Natural killer cell (primary cell): ENCODE data around the gene PNMA6E. TPM values are rescaled to one million over a fixed set of nuclear protein-coding genes. Genes with fewer than 3 reads are reported as not detected.

Experiments
- ATAC-seq, 3 donors: fragments of 150-1000 bp in 2 of 3; fragments of 200-7000 bp in 1 of 3; cut with Tn5 transposase; 1 replicate in 1 of 3; 2 replicates in 2 of 3; pipeline ENCODE4 v1.10.0; 2021; ENCODE audit warnings: mild to moderate bottlenecking in 2 of 3, moderate library complexity in 2 of 3
- DNase-seq, 2 donors: peaks; one replicate each; pipeline versions ENCODE4 v3.0.0 to v3.0.0-alpha.2; 2013 to 2021; ENCODE audit warnings: mixed read lengths in 1 of 2
- H3K27ac ChIP-seq: one replicate; pipeline ENCODE4 v1.5.1; 2013; ENCODE audit warnings: mild to moderate bottlenecking, low read length
- H3K27me3 ChIP-seq: one replicate; pipeline ENCODE4 v1.6.1; 2013; ENCODE audit warnings: low read length; ENCODE audit not compliant: control insufficient read depth, insufficient read depth
- H3K36me3 ChIP-seq: one replicate; pipeline ENCODE4 v1.6.1; 2013; ENCODE audit warnings: low read length; ENCODE audit not compliant: control insufficient read depth, insufficient read depth
- H3K4me1 ChIP-seq: one replicate; pipeline ENCODE4 v1.6.1; 2013; ENCODE audit warnings: low read length; ENCODE audit not compliant: control insufficient read depth, insufficient read depth
- H3K4me3 ChIP-seq: one replicate; pipeline ENCODE4 v1.5.1; 2013; ENCODE audit warnings: low read length
- H3K9me3 ChIP-seq: one replicate; pipeline ENCODE4 v1.6.1; 2013; ENCODE audit warnings: low read length; ENCODE audit not compliant: control insufficient read depth, insufficient read depth
- H3K27ac Mint-ChIP-seq, 2 donors: one replicate each; pipeline ENCODE4 v1.8.0; 2022; ENCODE audit warnings: mild to moderate bottlenecking in 2 of 2, mixed read lengths in 2 of 2, moderate library complexity in 1 of 2
- H3K27me3 Mint-ChIP-seq, 2 donors: one replicate each; pipeline ENCODE4 v1.8.0; 2022; ENCODE audit warnings: low read depth in 2 of 2, mixed read lengths in 2 of 2
- H3K36me3 Mint-ChIP-seq: one replicate; pipeline ENCODE4 v1.8.0; 2022; ENCODE audit warnings: mixed read lengths
- H3K4me1 Mint-ChIP-seq, 2 donors: one replicate each; pipeline ENCODE4 v1.8.0; 2022; ENCODE audit warnings: mixed read lengths in 2 of 2
- H3K4me3 Mint-ChIP-seq: one replicate; pipeline ENCODE4 v1.8.0; 2022; ENCODE audit warnings: mild to moderate bottlenecking, moderate library complexity, mixed read lengths
- H3K9me3 Mint-ChIP-seq, 2 donors: one replicate each; pipeline ENCODE4 v1.8.0; 2022; ENCODE audit warnings: mixed read lengths in 2 of 2
- CTCF ChIP-seq: fragments of 200-600 bp; IDR thresholded peaks from one replicate; pipeline ENCODE4 v1.8.0; 2022; ENCODE audit warnings: antibody characterized with exemption
- WGBS: methylation state at CpG from one replicate; pipeline ENCODE4 v1.1.7; 2013; ENCODE audit warnings: missing lambda C conversion rate; ENCODE audit not compliant: insufficient coverage; 5-methylcytosine and 5-hydroxymethylcytosine counted together
- intact Hi-C: fragments of 100-400 bp; cut with micrococcal nuclease; formaldehyde crosslinking; loops from one replicate; pipeline ENCODE4 v1.14.2; 2022
- total RNA-seq, 4 donors: library from RNA; stranded (reverse); fragments of 120-200 nt in 1 of 4; gene quantifications; one replicate each; pipeline versions ENCODE4 v1.2.3 to v1.2.4, GENCODE V29; 2013 to 2022

The PNMA6E gene
- total RNA-seq, 3 donors from 2014 or later (not counting 1 experiment from before 2014, with no cell fraction given) = not detected

- DNase-seq = no peak
- H3K27me3 ChIP-seq = no peaks in the 10 kb centered on the region
- intact Hi-C loops = no loop called here
- H3K27me3 Mint-ChIP-seq = no peaks in the 10 kb centered on the region
- H3K36me3 Mint-ChIP-seq = no peaks in the 10 kb centered on the region
- WGBS = 98% methylated on average over 9 of the region's 11 CpGs
- peaks cover 15% of the 10 kb centered on the region for H3K4me1 ChIP-seq
- H3K4me3 ChIP-seq = no peak overlapping the region
- no peak for ATAC-seq
- peaks cover 0 to 14% of the 10 kb centered on the region in 2 donors for H3K4me1 Mint-ChIP-seq
- TF ChIP-seq CTCF = no peak
- H3K36me3 ChIP-seq = no peaks in the 10 kb centered on the region
- no peaks in the 10 kb centered on the region for H3K9me3 Mint-ChIP-seq
- peak overlapping the region; percentile 29 for H3K4me3 Mint-ChIP-seq
- no peaks in the 10 kb centered on the region for H3K9me3 ChIP-seq
- no peak overlapping the region for H3K27ac ChIP-seq
- no peak overlapping the region for H3K27ac Mint-ChIP-seq
Observed at GRCh38 chrX:153413731-153414130, 12.6 kb upstream of the PNMA6E start.

GRCh38 chrX:153412746-153413720 is 11.9 kb upstream of the PNMA6E start:
- intact Hi-C loops = no loop called here
- Histone ChIP-seq H3K9me3 (no peaks in the 10 kb centered on the region), H3K27me3 (no peaks in the 10 kb centered on the region), H3K27ac (no peak overlapping the region), H3K36me3 (no peaks in the 10 kb centered on the region), H3K4me1 (peaks cover 15% of the 10 kb centered on the region), H3K4me3 (no peak overlapping the region)
- no peak for DNase-seq
- no peak overlapping the region for H3K27ac Mint-ChIP-seq
- H3K9me3 Mint-ChIP-seq = no peaks in the 10 kb centered on the region
- no peak overlapping the region for H3K4me3 Mint-ChIP-seq
- no peaks in the 10 kb centered on the region for H3K36me3 Mint-ChIP-seq
- H3K27me3 Mint-ChIP-seq = no peaks in the 10 kb centered on the region
- no peak for TF ChIP-seq CTCF
- no peak for ATAC-seq
- whole genome bisulfite sequencing = 92% methylated on average over 22 of the region's 23 CpGs
- H3K4me1 Mint-ChIP-seq = peaks cover 0 to 14% of the 10 kb centered on the region in 2 donors

- ATAC-seq (no peak), DNase-seq (no peak)
- no peak for TF ChIP-seq CTCF
- no peaks in the 10 kb centered on the region for H3K36me3 ChIP-seq
- H3K4me1 ChIP-seq = peaks cover 15% of the 10 kb centered on the region
- Mint-ChIP-seq H3K27me3 (no peaks in the 10 kb centered on the region), H3K4me1 (peaks cover 0 to 14% of the 10 kb centered on the region in 2 donors), H3K27ac (peak overlapping the region in 1 of 2 donors; percentile 68), H3K9me3 (no peaks in the 10 kb centered on the region), H3K4me3 (peak overlapping the region; percentile 79), H3K36me3 (no peaks in the 10 kb centered on the region)
- H3K27me3 ChIP-seq = no peaks in the 10 kb centered on the region
- intact Hi-C loops = no loop called here
- 29% methylated on average over 14 of the region's 17 CpGs for WGBS
- peak overlapping the region; percentile 49 for H3K4me3 ChIP-seq
- no peak overlapping the region for H3K27ac ChIP-seq
- no peaks in the 10 kb centered on the region for H3K9me3 ChIP-seq
Observed at GRCh38 chrX:153411988-153412574, 10.9 kb upstream of the PNMA6E start.
